Mesenchymal stem cell (in vitro differentiated cells and primary cell): Measurements from ENCODE around the gene ZNF836.

Source experiments
- DNase-seq: peaks from one replicate; pipeline ENCODE4 v3.0.0-alpha.2; 2013
- H2AFZ ChIP-seq: one replicate; pipeline ENCODE4 v1.6.1; 2013; ENCODE audit warnings: low read depth, mild to moderate bottlenecking, control low read depth, inconsistent platforms, low read length, moderate library complexity
- H2AK5ac ChIP-seq: 2 replicates; pipeline ENCODE4 v1.6.1; 2013; ENCODE audit warnings: low read length, moderate library complexity, mild to moderate bottlenecking, inconsistent platforms; ENCODE audit not compliant: severe bottlenecking
- H2BK120ac ChIP-seq: one replicate; pipeline ENCODE4 v1.6.1; 2013; ENCODE audit warnings: low read depth, mild to moderate bottlenecking, inconsistent platforms, low read length, moderate library complexity
- H2BK12ac ChIP-seq, 2 experiments: one replicate each; pipeline ENCODE4 v1.6.1; 2013; ENCODE audit warnings: inconsistent platforms in 2 of 2, low read length in 2 of 2, mild to moderate bottlenecking in 2 of 2, moderate library complexity in 2 of 2, control low read depth in 1 of 2
- H2BK15ac ChIP-seq: one replicate; pipeline ENCODE4 v1.6.1; 2013; ENCODE audit warnings: mild to moderate bottlenecking, low read depth, inconsistent platforms; ENCODE audit not compliant: poor library complexity, severe bottlenecking
- H2BK5ac ChIP-seq: 2 replicates; pipeline ENCODE4 v1.6.1; 2013; ENCODE audit warnings: low read depth, mild to moderate bottlenecking, low read length, control low read depth, inconsistent platforms; ENCODE audit not compliant: poor library complexity, severe bottlenecking
- H3K14ac ChIP-seq, 2 experiments: one replicate each; pipeline ENCODE4 v1.6.1; 2013; ENCODE audit warnings: inconsistent platforms in 2 of 2, low read length in 2 of 2, control low read depth in 1 of 2, mild to moderate bottlenecking in 1 of 2, moderate library complexity in 1 of 2
- H3K18ac ChIP-seq, 2 experiments: one replicate each; pipeline ENCODE4 v1.6.1; 2013; ENCODE audit warnings: inconsistent platforms in 2 of 2, low read length in 2 of 2, control low read depth in 1 of 2, low read depth in 1 of 2, mild to moderate bottlenecking in 1 of 2
- H3K23ac ChIP-seq, 2 experiments: one replicate each; pipeline ENCODE4 v1.6.1; 2013; ENCODE audit warnings: inconsistent platforms in 2 of 2, low read length in 2 of 2, mild to moderate bottlenecking in 2 of 2, moderate library complexity in 2 of 2, control low read depth in 1 of 2
- H3K27ac ChIP-seq: 2 replicates; pipeline ENCODE4 v1.5.1; 2013; ENCODE audit warnings: mild to moderate bottlenecking, moderate library complexity, low read length, control low read depth, inconsistent platforms; ENCODE audit not compliant: poor library complexity, severe bottlenecking
- H3K27me3 ChIP-seq, 2 experiments: 2 replicates each; pipeline versions ENCODE4 v1.6.1 to v1.7.0; 2013; ENCODE audit warnings: low read length in 2 of 2, mild to moderate bottlenecking in 2 of 2, moderate library complexity in 2 of 2, control low read depth in 1 of 2, inconsistent platforms in 1 of 2; ENCODE audit not compliant: control insufficient read depth in 1 of 2, insufficient read depth in 1 of 2
- H3K36me3 ChIP-seq, 2 experiments: 2 replicates each; pipeline versions ENCODE4 v1.6.1 to v1.7.0; 2013; ENCODE audit warnings: low read length in 2 of 2, control low read depth in 1 of 2, inconsistent platforms in 1 of 2, low read depth in 1 of 2, mild to moderate bottlenecking in 1 of 2; ENCODE audit not compliant: insufficient read depth in 2 of 2, control insufficient read depth in 1 of 2
- H3K4ac ChIP-seq, 2 experiments: one replicate each; pipeline ENCODE4 v1.6.1; 2013; ENCODE audit warnings: inconsistent platforms in 2 of 2, low read length in 2 of 2, mild to moderate bottlenecking in 2 of 2, moderate library complexity in 2 of 2, control low read depth in 1 of 2, low read depth in 1 of 2
- H3K4me1 ChIP-seq: 2 replicates; pipeline ENCODE4 v1.6.1; 2013; ENCODE audit warnings: low read depth, low read length, control low read depth; ENCODE audit not compliant: control insufficient read depth, insufficient read depth
- H3K4me2 ChIP-seq: 2 replicates; pipeline ENCODE4 v1.6.1; 2013; ENCODE audit warnings: low read length, mild to moderate bottlenecking, inconsistent platforms; ENCODE audit not compliant: poor library complexity, severe bottlenecking
- H3K4me3 ChIP-seq, 2 experiments: 2 replicates each; pipeline versions ENCODE4 v1.5.1 to v1.7.0; 2013; ENCODE audit warnings: low read length in 2 of 2, mild to moderate bottlenecking in 2 of 2, control low read depth in 1 of 2, low read depth in 1 of 2; ENCODE audit not compliant: insufficient read depth in 1 of 2
- H3K79me1 ChIP-seq: replicated peaks from 2 replicates; pipeline ENCODE4 v1.6.1; 2013; ENCODE audit warnings: mild to moderate bottlenecking, control low read depth, low read length, inconsistent platforms; ENCODE audit not compliant: poor library complexity, severe bottlenecking
- H3K9ac ChIP-seq: 2 replicates; pipeline ENCODE4 v1.7.0; 2013; ENCODE audit warnings: mild to moderate bottlenecking, low read length, moderate library complexity
- H3K9me3 ChIP-seq: 2 replicates; pipeline ENCODE4 v1.7.0; 2013; ENCODE audit warnings: mild to moderate bottlenecking, low read length; ENCODE audit not compliant: control insufficient read depth
- H4K8ac ChIP-seq: one replicate; pipeline ENCODE4 v1.6.1; 2013; ENCODE audit warnings: inconsistent platforms, mild to moderate bottlenecking, low read length, moderate library complexity
- H4K91ac ChIP-seq: one replicate; pipeline ENCODE4 v1.6.1; 2013; ENCODE audit warnings: mild to moderate bottlenecking, low read length, inconsistent platforms
- WGBS: methylation state at CpG from one replicate; pipeline ENCODE4 v1.1.7; 2013; ENCODE audit warnings: mixed read lengths; 5-methylcytosine and 5-hydroxymethylcytosine counted together

The ZNF836 gene

GRCh38 chr19:52216401-52216800 lies 45.0 kb upstream of the ZNF836 start:
- H3K14ac ChIP-seq: no peak overlapping the region
- no peaks in the 10 kb centered on the region for H3K4me1 ChIP-seq
- H3K4me3 ChIP-seq: no peak overlapping the region
- no peak overlapping the region for H3K18ac ChIP-seq
- no peak overlapping the region for H3K27ac ChIP-seq
- peaks cover 8% of the 10 kb centered on the region for H3K9me3 ChIP-seq
- peaks cover 57% of the 10 kb centered on the region for H3K79me1 ChIP-seq
- no peak overlapping the region for H2BK15ac ChIP-seq
- H4K91ac ChIP-seq: no peak overlapping the region
- H2BK120ac ChIP-seq: no peak overlapping the region
- H2AK5ac ChIP-seq: no peak overlapping the region
- no peaks in the 10 kb centered on the region for H3K27me3 ChIP-seq
- no peak overlapping the region for H3K4ac ChIP-seq
- no peak overlapping the region for H4K8ac ChIP-seq
- no peak overlapping the region for H3K4me2 ChIP-seq
- peaks cover 90 to 100% of the 10 kb centered on the region in 2 experiments for H3K36me3 ChIP-seq
- DNase-seq: no peak
- no peak overlapping the region for H2AFZ ChIP-seq
- no peak overlapping the region for H3K9ac ChIP-seq
- no peak overlapping the region for H3K23ac ChIP-seq
- no peak overlapping the region for H2BK5ac ChIP-seq
- no peak overlapping the region for H2BK12ac ChIP-seq
- 95% methylated on average over 3 of the region's 3 CpGs for WGBS

GRCh38 chr19:52214241-52214640 lies 42.8 kb upstream of the ZNF836 start:
- no peak overlapping the region for H3K4me3 ChIP-seq
- H3K23ac ChIP-seq: no peak overlapping the region
- no peak overlapping the region for H2BK120ac ChIP-seq
- no peak for DNase-seq
- no peak overlapping the region for H3K9ac ChIP-seq
- no peak overlapping the region for H2BK12ac ChIP-seq
- H3K27me3 ChIP-seq: no peaks in the 10 kb centered on the region
- peaks cover 84 to 98% of the 10 kb centered on the region in 2 experiments for H3K36me3 ChIP-seq
- H4K8ac ChIP-seq: no peak overlapping the region
- H2BK5ac ChIP-seq: no peak overlapping the region
- WGBS: 92% methylated on average over 5 of the region's 5 CpGs
- no peak overlapping the region for H2AK5ac ChIP-seq
- H3K4ac ChIP-seq: no peak overlapping the region
- H3K4me2 ChIP-seq: no peak overlapping the region
- H2AFZ ChIP-seq: no peak overlapping the region
- H3K27ac ChIP-seq: no peak overlapping the region
- H3K9me3 ChIP-seq: no peaks in the 10 kb centered on the region
- H3K14ac ChIP-seq: no peak overlapping the region
- no peak overlapping the region for H3K18ac ChIP-seq
- no peaks in the 10 kb centered on the region for H3K4me1 ChIP-seq
- H2BK15ac ChIP-seq: no peak overlapping the region
- peaks cover 53% of the 10 kb centered on the region for H3K79me1 ChIP-seq
- no peak overlapping the region for H4K91ac ChIP-seq

DNA sequence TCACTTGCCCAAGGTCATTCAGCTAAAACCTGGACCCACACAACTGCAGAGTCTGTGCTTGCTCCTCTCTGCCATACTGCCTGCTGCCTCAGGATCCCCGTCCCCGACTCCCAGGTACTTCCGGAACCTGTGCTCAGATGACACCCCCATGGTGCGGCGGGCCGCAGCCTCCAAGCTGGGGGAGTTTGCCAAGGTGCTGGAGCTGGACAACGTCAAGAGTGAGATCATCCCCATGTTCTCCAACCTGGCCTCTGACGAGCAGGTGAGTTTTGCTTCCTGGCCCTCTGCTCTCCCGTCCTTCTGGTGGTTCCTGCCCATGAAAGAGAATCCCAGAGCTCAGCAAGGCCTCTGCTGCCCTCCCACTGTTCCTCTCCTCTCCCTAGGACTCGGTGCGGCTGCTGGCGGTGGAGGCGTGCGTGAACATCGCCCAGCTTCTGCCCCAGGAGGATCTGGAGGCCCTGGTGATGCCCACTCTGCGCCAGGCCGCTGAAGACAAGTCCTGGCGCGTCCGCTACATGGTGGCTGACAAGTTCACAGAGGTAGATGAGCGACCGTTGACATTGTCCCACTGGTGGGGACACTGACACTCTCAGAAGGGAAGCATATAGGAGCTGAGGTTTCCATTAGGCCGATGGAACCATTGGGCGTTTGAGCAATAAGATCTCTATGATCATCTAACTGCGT lies 41.3 kb upstream of the ZNF836 start:
- no peak overlapping the region for H2AK5ac ChIP-seq
- no peak overlapping the region for H2BK120ac ChIP-seq
- H3K9me3 ChIP-seq: no peaks in the 10 kb centered on the region
- WGBS: 97% methylated on average over 25 of the region's 25 CpGs
- no peak overlapping the region for H2BK5ac ChIP-seq
- H2BK15ac ChIP-seq: no peak overlapping the region
- no peaks in the 10 kb centered on the region for H3K27me3 ChIP-seq
- no peak overlapping the region for H3K4me3 ChIP-seq
- peak overlapping the region in 1 of 2 experiments; percentile 1 for H2BK12ac ChIP-seq
- H3K18ac ChIP-seq: no peak overlapping the region
- H3K4me1 ChIP-seq: no peaks in the 10 kb centered on the region
- H3K36me3 ChIP-seq: peaks cover 82 to 94% of the 10 kb centered on the region in 2 experiments
- no peak overlapping the region for H3K4ac ChIP-seq
- H3K23ac ChIP-seq: no peak overlapping the region
- no peak overlapping the region for H3K27ac ChIP-seq
- DNase-seq: no peak
- H2AFZ ChIP-seq: no peak overlapping the region
- H3K4me2 ChIP-seq: no peak overlapping the region
- no peak overlapping the region for H4K91ac ChIP-seq
- H4K8ac ChIP-seq: no peak overlapping the region
- no peak overlapping the region for H3K9ac ChIP-seq
- no peak overlapping the region for H3K14ac ChIP-seq
- peaks cover 51% of the 10 kb centered on the region for H3K79me1 ChIP-seq

GRCh38 chr19:52211926-52212571 lies 40.6 kb upstream of the ZNF836 start:
- Histone ChIP-seq H2AK5ac (no peak overlapping the region), H2BK5ac (no peak overlapping the region), H2BK12ac (no peak overlapping the region), H3K23ac (no peak overlapping the region), H2BK120ac (no peak overlapping the region), H3K9ac (no peak overlapping the region), H3K4me1 (no peaks in the 10 kb centered on the region), H3K18ac (no peak overlapping the region), H3K14ac (no peak overlapping the region), H3K36me3 (peaks cover 82 to 94% of the 10 kb centered on the region in 2 experiments), H3K27me3 (no peaks in the 10 kb centered on the region), H3K79me1 (peaks cover 48% of the 10 kb centered on the region), H2BK15ac (no peak overlapping the region), H2AFZ (no peak overlapping the region), H3K9me3 (no peaks in the 10 kb centered on the region), H3K27ac (no peak overlapping the region), H3K4me2 (no peak overlapping the region), H3K4me3 (no peak overlapping the region), H4K8ac (no peak overlapping the region), H4K91ac (no peak overlapping the region), H3K4ac (no peak overlapping the region)
- WGBS: 92% methylated on average over 10 of the region's 11 CpGs
- DNase-seq: no peak
